HG03571 (cell line): ENCODE data around the gene CGB1.
"Not testable (repeated sequence)": the region's sequence is repeated elsewhere in the genome, so short reads cannot be mapped to it uniquely, and the experiment has no call there.

Experiments
- ATAC-seq: cut with Tn5 transposase; IDR thresholded peaks from one replicate; pipeline ENCODE4 v1.9.1; 2021; ENCODE audit not compliant: unreplicated experiment

CGB1 gene

GRCh38 chr19:49058562-49058961, 21.9 kb upstream of the CGB1 start:
- ATAC-seq = no peak

- ATAC-seq = no peak
Measured at GRCh38 chr19:49057636-49058234, 21.0 kb upstream of the CGB1 start, which contains the start of gene CGB7. Gene CGB7, minus strand, starts transcription at chr19:49057749. Its CDS starts 2,374 bp downstream, at chr19:49055375.

- ATAC-seq = not testable (repeated sequence)
Measured at GRCh38 chr19:49056902-49057596, 20.4 kb upstream of the CGB1 start.

GRCh38 chr19:49056101-49056901, 19.6 kb upstream of the CGB1 start:
- ATAC-seq = no peak

GRCh38 chr19:49050376-49051033, 13.8 kb upstream of the CGB1 start:
- not testable (repeated sequence) for ATAC-seq

GRCh38 chr19:49049834-49050233, 13.1 kb upstream of the CGB1 start:
- ATAC-seq = not testable (repeated sequence)

- not testable (repeated sequence) for ATAC-seq
Measured at GRCh38 chr19:49049011-49049410, 12.3 kb upstream of the CGB1 start, which contains the start of gene CGB8. Gene CGB8, minus strand, starts transcription at chr19:49049111. Its CDS starts 372 bp downstream, at chr19:49048739.

- ATAC-seq = not testable (repeated sequence)
Measured at GRCh38 chr19:49043548-49043947, 6.9 kb upstream of the CGB1 start, which contains the start of gene CGB5. Gene CGB5, plus strand, starts transcription at chr19:49043848. Its CDS starts 362 bp downstream, at chr19:49044210.

- not testable (repeated sequence) for ATAC-seq
Measured at GRCh38 chr19:49042666-49043065, 6.0 kb upstream of the CGB1 start.

GRCh38 chr19:49042177-49042576, 5.5 kb upstream of the CGB1 start:
- no peak for ATAC-seq

- not testable (repeated sequence) for ATAC-seq
Measured at GRCh38 chr19:49039736-49040135, 3.0 kb upstream of the CGB1 start.

GRCh38 chr19:49038557-49039276, 2.0 kb upstream of the CGB1 start:
- not testable (repeated sequence) for ATAC-seq

GRCh38 chr19:49038111-49038510, 1.4 kb upstream of the CGB1 start:
- not testable (repeated sequence) for ATAC-seq

- ATAC-seq = not testable (repeated sequence)
Measured at GRCh38 chr19:49031642-49032301, 4.9 kb downstream of the CGB1 start, which contains the start of gene CGB2. Gene CGB2, plus strand, starts transcription at chr19:49031890. Its CDS starts 206 bp downstream, at chr19:49032096.

GRCh38 chr19:49030323-49030722, 6.4 kb downstream of the CGB1 start:
- ATAC-seq = not testable (repeated sequence)

GRCh38 chr19:49029749-49030148, 6.9 kb downstream of the CGB1 start:
- not testable (repeated sequence) for ATAC-seq

- not testable (repeated sequence) for ATAC-seq
Measured at GRCh38 chr19:49028686-49029085, 8.0 kb downstream of the CGB1 start.

GRCh38 chr19:49025599-49025998, 11.1 kb downstream of the CGB1 start:
- ATAC-seq = not testable (repeated sequence)

GRCh38 chr19:49025088-49025487, 11.6 kb downstream of the CGB1 start:
- not testable (repeated sequence) for ATAC-seq
